HG02759 (cell line): Measurements from ENCODE around the gene ZNF516.

ENCODE experiments used
- ATAC-seq: cut with Tn5 transposase; IDR thresholded peaks from one replicate; pipeline ENCODE4 v1.9.1; 2021; ENCODE audit warnings: mild to moderate bottlenecking, moderate library complexity; ENCODE audit not compliant: unreplicated experiment

ZNF516 gene

GRCh38 chr18:76425146-76426131 lies 69.6 kb downstream of the ZNF516 start:
- ATAC-seq, result no peak

DNA sequence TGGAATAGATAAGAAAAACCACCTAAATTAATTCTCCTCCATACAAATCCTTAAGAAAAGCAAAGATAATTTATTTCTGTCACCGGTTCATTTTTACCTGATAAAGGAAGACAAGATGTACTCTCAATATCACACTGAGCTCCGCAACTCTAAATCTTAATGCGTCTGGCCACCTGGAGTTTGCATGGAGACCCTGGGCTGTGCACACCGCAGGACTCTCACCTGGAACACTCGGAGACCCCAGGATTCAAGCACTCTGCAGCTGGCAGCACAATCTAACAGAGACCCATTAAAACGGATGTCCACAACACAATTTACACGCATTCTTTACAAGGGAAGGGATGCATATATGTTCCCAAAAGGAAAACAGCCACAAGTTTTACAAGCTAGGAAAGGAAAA lies 72.2 kb downstream of the ZNF516 start:
- ATAC-seq, result no peak

DNA sequence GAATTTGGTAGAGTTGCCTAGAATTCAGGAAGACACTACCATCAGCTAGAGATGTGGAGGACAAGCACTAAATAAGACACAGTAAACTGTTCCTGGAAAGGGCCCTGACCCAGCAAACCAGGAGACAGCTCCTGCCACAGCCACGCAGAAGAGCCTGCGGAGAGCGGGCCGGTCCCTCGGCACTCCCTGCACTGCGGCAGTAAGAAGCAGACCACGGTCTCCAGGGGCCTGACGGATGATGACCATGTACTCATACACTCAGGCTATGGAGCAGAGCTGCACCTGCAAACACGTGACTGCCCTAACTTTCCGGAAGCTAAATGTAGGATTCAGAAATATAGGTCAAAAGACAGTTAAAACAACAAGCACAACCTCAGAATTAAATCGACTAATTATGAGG lies 72.9 kb downstream of the ZNF516 start:
- ATAC-seq, result no peak

DNA sequence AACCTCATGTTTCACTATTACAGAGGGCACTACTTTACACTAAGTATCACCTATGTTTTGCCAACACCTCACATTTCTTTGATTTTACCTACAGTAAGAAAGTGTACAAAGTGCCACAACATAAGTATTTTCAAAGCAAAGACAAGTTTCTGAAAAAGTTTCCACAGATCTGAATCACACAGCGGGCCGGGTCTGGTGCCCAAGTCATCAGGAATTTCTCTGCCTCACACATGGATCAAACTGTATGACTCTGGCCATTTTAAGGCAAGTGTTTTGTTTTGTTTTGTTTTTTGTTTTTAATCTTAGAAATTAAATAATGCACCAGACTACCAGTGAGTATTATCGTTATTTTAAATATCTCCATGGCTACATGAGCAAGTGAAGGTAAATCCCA lies 73.4 kb downstream of the ZNF516 start:
- no peak for ATAC-seq

DNA sequence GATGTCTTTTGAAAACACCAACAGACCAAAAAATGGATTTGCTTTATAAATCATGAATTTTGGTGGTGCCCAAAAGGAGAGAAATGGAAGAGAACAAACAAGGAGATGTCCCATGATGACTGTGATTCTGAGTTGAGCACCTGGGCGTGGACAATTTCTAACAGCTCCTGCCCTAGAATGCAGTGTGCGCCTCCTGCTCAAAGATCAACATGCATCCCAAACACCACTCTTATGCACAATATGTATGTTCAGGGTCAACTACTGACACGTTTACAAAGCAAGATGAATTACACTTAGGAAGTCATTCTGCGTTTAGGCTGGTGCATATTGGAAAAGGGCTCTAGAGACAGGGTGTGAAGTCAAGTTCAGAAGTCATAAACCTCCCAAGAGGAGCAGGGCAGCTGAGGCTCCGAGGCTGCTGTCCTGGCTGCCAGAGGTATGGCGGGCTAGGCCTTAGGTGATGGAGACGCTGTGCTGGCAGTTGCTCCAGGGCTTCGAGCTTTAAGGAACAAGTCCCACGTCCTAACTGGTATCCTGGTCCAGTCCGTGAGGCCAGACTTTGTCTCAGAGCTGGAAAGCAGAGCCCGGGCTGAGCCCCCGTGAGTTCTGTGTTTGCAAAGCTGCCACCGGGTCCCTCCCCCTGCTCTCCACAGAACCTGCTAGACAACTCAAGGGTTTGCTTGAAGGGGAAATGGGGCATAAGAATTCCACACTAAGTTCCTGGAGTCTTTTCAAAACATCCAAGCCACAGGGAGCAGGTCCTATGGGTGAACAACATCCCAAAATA lies 74.0 kb downstream of the ZNF516 start:
- ATAC-seq, result no peak

DNA sequence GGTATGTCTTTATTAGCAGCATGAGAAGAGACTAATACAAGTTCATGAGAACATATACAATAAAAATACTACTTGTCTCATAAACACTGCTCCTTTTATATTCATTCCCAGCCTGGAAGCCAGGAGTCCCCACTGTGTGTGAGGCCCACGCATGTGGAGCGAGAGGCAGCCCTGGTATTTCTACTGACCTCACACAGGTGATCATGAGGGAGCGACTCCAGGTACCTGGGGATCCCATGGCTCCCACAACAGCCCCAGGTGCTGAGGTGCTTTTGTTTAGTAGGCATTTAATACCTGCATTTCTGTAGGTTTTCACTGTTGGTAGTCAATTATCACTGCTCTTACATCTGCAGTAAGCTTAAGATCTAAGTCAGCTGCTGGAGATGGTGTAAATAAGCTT lies 75.2 kb downstream of the ZNF516 start:
- ATAC-seq, result no peak

- ATAC-seq, result no peak
Observed at GRCh38 chr18:76416911-76417310, 78.1 kb downstream of the ZNF516 start.

- no peak for ATAC-seq
Observed at GRCh38 chr18:76414936-76415621, 80.0 kb downstream of the ZNF516 start.

DNA sequence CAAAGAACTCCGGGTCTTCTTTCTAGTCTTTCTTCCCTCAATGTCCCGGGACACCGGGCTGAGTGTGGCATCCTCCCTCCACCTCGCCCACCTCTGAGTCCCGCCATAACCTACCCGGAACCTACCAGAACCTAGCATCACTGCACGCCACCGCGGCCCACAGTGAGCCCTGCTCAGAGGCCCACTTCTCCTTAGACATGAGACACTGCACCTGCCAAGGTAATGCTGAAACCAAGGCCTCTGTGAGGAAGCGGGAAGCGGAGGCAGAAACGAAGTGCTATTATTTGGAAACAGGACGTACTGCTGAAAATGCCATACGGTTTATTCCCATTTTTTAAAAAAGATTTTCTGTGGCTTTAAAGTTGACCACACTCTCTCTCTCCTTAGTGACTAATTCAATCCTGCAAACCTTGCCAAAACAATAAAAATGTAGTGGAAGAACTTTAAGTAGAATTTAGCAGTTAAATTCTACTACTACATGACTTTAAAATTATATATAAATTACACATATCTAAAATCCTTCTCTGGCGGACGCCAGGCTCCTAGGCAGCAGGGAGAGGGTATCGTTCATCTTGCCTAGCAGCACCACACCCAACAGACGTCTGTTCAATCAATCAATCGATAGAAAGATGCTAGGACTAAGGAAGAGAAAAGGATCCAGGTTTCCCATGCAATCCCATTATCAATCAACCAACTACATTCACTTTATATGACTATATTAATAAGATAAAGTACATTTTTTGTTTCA lies 82.0 kb downstream of the ZNF516 start:
- ATAC-seq, result no peak

- ATAC-seq, result no peak
Observed at GRCh38 chr18:76412010-76412817, 82.8 kb downstream of the ZNF516 start.

DNA sequence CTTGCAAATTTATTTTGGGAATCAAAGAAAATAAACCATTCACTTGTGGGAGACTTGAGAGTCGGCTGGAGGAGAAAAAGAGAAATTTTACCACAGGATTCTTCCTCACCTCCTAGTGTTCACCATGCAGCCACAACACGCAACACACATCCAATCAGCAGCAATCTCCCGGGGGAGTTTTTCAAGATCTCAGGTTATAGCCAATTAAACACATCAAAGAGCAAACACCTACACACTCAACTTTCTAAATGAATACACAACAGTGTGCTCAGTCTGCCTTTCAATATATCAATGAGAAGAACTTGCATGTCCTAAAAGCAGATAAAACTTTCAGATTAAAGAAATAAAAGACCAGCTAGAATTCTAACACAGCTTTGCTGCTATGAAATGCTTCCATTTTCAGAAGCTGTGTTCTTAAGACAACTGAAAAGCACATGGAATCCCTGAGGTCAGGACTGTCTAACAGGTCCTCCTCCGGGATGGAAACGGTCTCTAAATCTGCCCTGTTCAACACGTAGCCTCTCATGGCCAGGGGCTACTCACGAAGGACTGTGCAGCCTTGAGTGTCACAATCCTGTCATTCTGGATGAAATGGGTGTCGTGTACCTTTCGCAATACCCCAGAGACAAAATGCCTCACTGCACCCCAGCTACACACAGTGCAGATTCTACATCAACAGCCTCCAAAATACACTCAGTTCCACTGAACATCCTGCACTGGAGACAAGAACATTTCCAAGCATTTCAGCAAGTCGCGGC lies 84.2 kb downstream of the ZNF516 start:
- peak; percentile 90 for ATAC-seq

DNA sequence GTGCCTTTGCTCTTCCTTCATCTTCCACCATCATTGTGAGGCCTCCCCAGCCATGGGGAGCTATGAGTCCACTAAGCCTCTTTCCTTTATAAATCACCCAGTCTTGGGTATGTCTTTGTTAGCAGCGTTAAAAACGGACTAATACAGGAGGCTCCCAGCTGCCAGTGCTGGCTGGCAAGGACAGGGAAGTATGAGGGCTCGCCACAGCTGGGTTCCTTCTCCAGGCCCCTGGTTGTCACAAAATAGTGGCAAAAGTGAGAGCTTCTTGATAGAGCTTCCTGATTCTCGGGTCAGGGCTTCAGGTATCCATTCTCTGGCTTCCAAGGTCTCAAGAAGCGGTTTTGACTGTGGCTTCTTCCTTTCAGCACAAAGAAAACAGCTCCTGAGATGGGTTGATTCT lies 85.0 kb downstream of the ZNF516 start:
- no peak for ATAC-seq

DNA sequence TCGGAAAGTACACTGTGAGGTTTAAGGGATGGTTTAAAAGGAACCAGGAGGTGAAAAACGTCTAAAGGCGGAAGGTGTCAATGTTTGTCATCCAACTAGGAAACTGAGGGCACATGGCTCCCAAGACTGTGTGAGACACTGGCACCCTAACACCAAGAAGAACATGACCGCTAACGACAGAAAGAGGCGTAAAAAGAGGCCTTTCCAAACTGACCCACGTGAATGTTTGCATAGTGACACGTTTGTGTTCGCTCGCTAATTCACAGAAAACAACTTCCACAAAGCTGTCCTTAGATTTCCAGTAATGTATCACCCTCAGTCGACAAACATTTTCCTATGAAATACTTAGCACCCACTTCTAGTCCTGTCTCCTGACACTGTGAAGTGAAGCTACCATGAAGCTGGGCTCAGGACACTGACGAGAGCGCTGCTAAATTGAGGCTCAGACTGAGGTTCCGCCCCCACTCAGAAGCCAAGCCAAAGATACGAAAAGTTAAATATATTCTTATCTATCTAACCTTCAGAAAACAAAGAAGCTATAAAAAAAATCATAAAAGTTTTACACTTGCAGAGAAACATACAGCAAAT lies 86.5 kb downstream of the ZNF516 start:
- no peak for ATAC-seq

DNA sequence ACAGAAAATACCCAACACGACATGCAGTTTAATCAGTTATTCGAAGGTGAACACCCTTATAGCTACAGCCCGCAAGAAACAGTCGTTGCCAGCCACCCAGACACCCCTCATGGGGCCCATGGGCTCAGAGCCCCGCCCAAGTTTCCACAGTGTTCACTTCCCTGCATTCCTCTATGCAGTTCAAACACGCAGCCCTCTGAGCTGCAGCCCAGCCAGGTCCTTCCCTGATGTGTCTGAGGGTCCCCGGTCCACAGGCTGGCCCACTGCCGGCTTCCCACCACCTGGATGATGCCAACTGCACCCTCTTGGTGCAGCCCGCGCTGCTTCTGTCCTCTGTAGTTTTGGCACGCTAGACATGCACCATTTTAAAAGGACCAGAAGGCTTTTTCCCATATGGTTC lies 87.4 kb downstream of the ZNF516 start:
- ATAC-seq, result no peak

GRCh38 chr18:76406791-76407190 lies 88.3 kb downstream of the ZNF516 start:
- ATAC-seq, result no peak

GRCh38 chr18:76405681-76406356 lies 89.2 kb downstream of the ZNF516 start:
- ATAC-seq, result no peak

DNA sequence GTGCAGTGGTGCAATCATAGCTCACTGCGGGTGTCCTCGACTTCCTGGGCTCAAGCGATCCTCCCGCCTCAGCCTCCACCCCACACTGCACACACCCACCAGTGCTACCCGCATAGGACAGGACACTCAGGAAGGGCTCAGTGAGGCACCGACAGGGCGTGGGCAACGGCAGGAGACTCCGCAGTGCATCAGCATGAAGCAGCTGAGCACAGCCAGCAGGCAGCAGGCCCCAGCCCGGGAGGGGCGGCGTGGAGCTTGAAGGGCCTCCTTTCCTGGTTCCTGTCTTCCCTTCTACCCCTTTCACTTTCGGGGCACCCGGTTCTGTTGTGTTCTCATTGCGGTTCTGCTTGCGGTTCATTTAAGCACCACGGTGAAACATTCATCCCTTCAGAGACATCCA lies 89.8 kb downstream of the ZNF516 start:
- ATAC-seq, result no peak

GRCh38 chr18:76404345-76404831 lies 90.7 kb downstream of the ZNF516 start:
- ATAC-seq, result no peak
